IPS-20b (cell line): ENCODE results near the gene THEM4.

Experiments used
- H3K27ac ChIP-seq: one replicate; pipeline ENCODE4 v1.5.1; 2013; ENCODE audit warnings: low read length
- H3K27me3 ChIP-seq: 2 replicates; pipeline ENCODE4 v1.6.1; 2013; ENCODE audit warnings: mild to moderate bottlenecking, low read length, inconsistent platforms; ENCODE audit not compliant: insufficient read depth
- H3K36me3 ChIP-seq: 2 replicates; pipeline ENCODE4 v1.6.1; 2013; ENCODE audit warnings: low read depth, mild to moderate bottlenecking, inconsistent platforms, low read length, moderate library complexity; ENCODE audit not compliant: insufficient read depth
- H3K4me1 ChIP-seq: 2 replicates; pipeline ENCODE4 v1.6.1; 2013; ENCODE audit warnings: mild to moderate bottlenecking, control low read depth, inconsistent platforms, low read length, moderate library complexity; ENCODE audit not compliant: insufficient read depth
- H3K4me3 ChIP-seq: 2 replicates; pipeline ENCODE4 v1.5.1; 2013; ENCODE audit warnings: mild to moderate bottlenecking, low read length, inconsistent platforms
- H3K9ac ChIP-seq: 2 replicates; pipeline ENCODE4 v1.6.1; 2013; ENCODE audit warnings: low read depth, mild to moderate bottlenecking, inconsistent platforms, low read length, moderate library complexity
- H3K9me3 ChIP-seq: 2 replicates; pipeline ENCODE4 v1.6.1; 2013; ENCODE audit warnings: mild to moderate bottlenecking, low read depth, low read length, inconsistent platforms; ENCODE audit not compliant: insufficient read depth

The THEM4 gene

GRCh38 chr1:151852733-151853132 is 56.6 kb downstream of the THEM4 start:
- H3K4me3 ChIP-seq: no peak overlapping the region
- no peaks in the 10 kb centered on the region; the same call in 1 of the 2 replicates for H3K4me1 ChIP-seq
- H3K36me3 ChIP-seq: no peaks in the 10 kb centered on the region
- H3K9me3 ChIP-seq: no peaks in the 10 kb centered on the region
- H3K9ac ChIP-seq: no peak overlapping the region
- no peak overlapping the region for H3K27ac ChIP-seq
- peaks cover 21% of the 10 kb centered on the region for H3K27me3 ChIP-seq

- H3K9me3 ChIP-seq: no peaks in the 10 kb centered on the region
- peaks cover 14% of the 10 kb centered on the region; the same call in 1 of the 2 replicates for H3K27me3 ChIP-seq
- H3K27ac ChIP-seq: no peak overlapping the region
- no peak overlapping the region for H3K4me3 ChIP-seq
- no peak overlapping the region for H3K9ac ChIP-seq
- no peaks in the 10 kb centered on the region for H3K36me3 ChIP-seq
- no peaks in the 10 kb centered on the region; the same call in 1 of the 2 replicates for H3K4me1 ChIP-seq
Measured at GRCh38 chr1:151851886-151852285, 57.4 kb downstream of the THEM4 start.

GRCh38 chr1:151849871-151850270 is 59.4 kb downstream of the THEM4 start:
- no peaks in the 10 kb centered on the region for H3K36me3 ChIP-seq
- H3K9me3 ChIP-seq: no peaks in the 10 kb centered on the region
- H3K9ac ChIP-seq: no peak overlapping the region
- H3K4me1 ChIP-seq: peaks cover 8% of the 10 kb centered on the region
- no peak overlapping the region for H3K27ac ChIP-seq
- H3K4me3 ChIP-seq: no peak overlapping the region
- H3K27me3 ChIP-seq: peaks cover 14% of the 10 kb centered on the region; the same call in 1 of the 2 replicates

- Histone ChIP-seq H3K9ac (no peak overlapping the region), H3K27me3 (peaks cover 14% of the 10 kb centered on the region; the same call in 1 of the 2 replicates)
Measured at GRCh38 chr1:151849126-151849525, 60.2 kb downstream of the THEM4 start.

GRCh38 chr1:151847867-151848596 is 61.3 kb downstream of the THEM4 start:
- H3K9me3 ChIP-seq: no peaks in the 10 kb centered on the region
- peaks cover 14% of the 10 kb centered on the region; the same call in 1 of the 2 replicates for H3K27me3 ChIP-seq
- no peak overlapping the region for H3K27ac ChIP-seq
- no peaks in the 10 kb centered on the region for H3K36me3 ChIP-seq
- peaks cover 8% of the 10 kb centered on the region for H3K4me1 ChIP-seq
- H3K9ac ChIP-seq: no peak overlapping the region
- H3K4me3 ChIP-seq: no peak overlapping the region

More at GRCh38 chr1:151849126-151849525, 60.2 kb downstream of the THEM4 start:
- Histone ChIP-seq H3K27ac (no peak overlapping the region), H3K4me3 (no peak overlapping the region), H3K9me3 (no peaks in the 10 kb centered on the region), H3K4me1 (peaks cover 8% of the 10 kb centered on the region), H3K36me3 (no peaks in the 10 kb centered on the region)

GRCh38 chr1:151846686-151847237 is 62.5 kb downstream of the THEM4 start:
- no peaks in the 10 kb centered on the region for H3K9me3 ChIP-seq
- H3K9ac ChIP-seq: no peak overlapping the region
- H3K27me3 ChIP-seq: peaks cover 6% of the 10 kb centered on the region; the same call in 1 of the 2 replicates
- no peak overlapping the region for H3K4me3 ChIP-seq
- no peak overlapping the region for H3K27ac ChIP-seq
- no peaks in the 10 kb centered on the region for H3K36me3 ChIP-seq
- H3K4me1 ChIP-seq: peaks cover 8% of the 10 kb centered on the region

- H3K4me3 ChIP-seq: no peak overlapping the region
- H3K36me3 ChIP-seq: no peaks in the 10 kb centered on the region
- peaks cover 8% of the 10 kb centered on the region for H3K27me3 ChIP-seq
- peaks cover 8% of the 10 kb centered on the region for H3K4me1 ChIP-seq
- H3K27ac ChIP-seq: no peak overlapping the region
- H3K9me3 ChIP-seq: no peaks in the 10 kb centered on the region
- H3K9ac ChIP-seq: no peak overlapping the region
Measured at GRCh38 chr1:151846062-151846568, 63.2 kb downstream of the THEM4 start.

- Histone ChIP-seq H3K27ac (no peak overlapping the region), H3K4me1 (peaks cover 19% of the 10 kb centered on the region), H3K36me3 (no peaks in the 10 kb centered on the region), H3K27me3 (peaks cover 30% of the 10 kb centered on the region), H3K4me3 (no peak overlapping the region), H3K9ac (no peak overlapping the region), H3K9me3 (no peaks in the 10 kb centered on the region)
Measured at GRCh38 chr1:151843398-151843797, 65.9 kb downstream of the THEM4 start.

GRCh38 chr1:151841141-151841540 is 68.2 kb downstream of the THEM4 start:
- Histone ChIP-seq H3K4me1 (peaks cover 13% of the 10 kb centered on the region), H3K27me3 (peaks cover 49% of the 10 kb centered on the region), H3K36me3 (no peaks in the 10 kb centered on the region), H3K4me3 (no peak overlapping the region), H3K9me3 (no peaks in the 10 kb centered on the region), H3K27ac (no peak overlapping the region), H3K9ac (no peak overlapping the region)

GRCh38 chr1:151840421-151840820 is 68.9 kb downstream of the THEM4 start:
- H3K36me3 ChIP-seq: no peaks in the 10 kb centered on the region
- peak overlapping the region; percentile 74 for H3K27ac ChIP-seq
- no peaks in the 10 kb centered on the region for H3K9me3 ChIP-seq
- peak overlapping the region; percentile 92; the same call in 1 of the 2 replicates for H3K9ac ChIP-seq
- peaks cover 11% of the 10 kb centered on the region for H3K4me1 ChIP-seq
- peaks cover 49% of the 10 kb centered on the region for H3K27me3 ChIP-seq
- H3K4me3 ChIP-seq: peak overlapping the region; percentile 83

- Histone ChIP-seq H3K9ac (peak within 1 kb of the TSS; percentile 92), H3K27ac (peak within 1 kb of the TSS; percentile 74), H3K4me3 (peak within 1 kb of the TSS; percentile 83), H3K36me3 (no peaks in the 10 kb centered on the region), H3K4me1 (peaks cover 11% of the 10 kb centered on the region), H3K27me3 (peaks cover 49% of the 10 kb centered on the region), H3K9me3 (no peaks in the 10 kb centered on the region)
Measured at GRCh38 chr1:151839457-151840403, 69.6 kb downstream of the THEM4 start, which contains the start of gene C2CD4D. Gene C2CD4D, minus strand, starts transcription at chr1:151839820. Its CDS starts 831 bp downstream, at chr1:151838989.
